OCI-M1 (cell line): ENCODE measurements around the gene SECTM1.

ENCODE experiments used
- DNase-seq: peaks from one replicate; lab custom pipeline; 2025; lab: John Stamatoyannopoulos, UW

SECTM1 gene

DNA sequence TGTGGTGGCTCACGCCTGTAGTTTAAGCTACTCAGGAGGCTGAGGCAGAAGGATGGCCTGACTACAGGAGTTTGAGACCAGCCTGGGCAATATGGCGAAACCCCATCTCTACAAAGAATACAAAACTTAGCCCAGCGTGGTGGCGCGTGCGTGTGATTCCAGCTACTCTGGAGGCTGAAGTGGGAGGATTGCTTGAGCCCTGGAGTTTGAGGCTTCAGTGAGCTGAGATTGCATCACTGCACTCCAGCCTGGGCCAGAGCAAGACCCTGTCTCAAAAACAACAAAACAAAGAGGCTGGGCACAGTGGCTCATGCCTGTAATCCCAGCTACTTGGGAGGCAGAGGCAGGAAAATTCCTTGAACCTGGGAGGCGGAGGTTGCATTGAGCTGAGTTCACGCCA lies 53.0 kb downstream of the SECTM1 start:
- DNase-seq = no peak

DNA sequence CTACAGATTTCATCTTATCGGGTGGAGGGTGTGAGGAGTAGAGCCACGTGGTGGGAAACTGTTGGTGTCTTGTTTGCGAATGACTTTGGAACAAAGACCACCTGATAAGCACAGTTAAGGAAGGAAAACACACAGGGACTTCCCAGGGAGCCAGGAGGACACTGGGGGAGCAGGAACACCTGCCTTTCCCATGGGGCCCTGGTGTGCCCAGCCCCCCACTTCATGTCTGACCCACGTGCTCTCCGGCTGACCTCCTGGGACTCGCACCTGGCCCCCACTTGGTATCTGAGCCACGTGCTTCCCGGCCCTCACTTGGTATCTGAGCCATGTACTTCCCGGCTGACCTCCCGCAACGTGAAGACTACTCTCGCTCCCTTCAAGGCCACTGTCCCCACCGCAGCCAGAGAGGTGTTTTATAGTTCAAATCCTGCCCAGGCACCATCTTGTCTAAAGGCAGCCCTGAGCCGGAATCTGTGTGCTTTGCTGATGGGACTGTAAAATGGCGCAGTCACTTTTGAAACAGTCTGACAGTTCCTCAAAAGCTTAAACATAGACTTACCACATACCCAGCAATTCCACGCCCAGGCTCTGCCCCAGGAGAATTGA lies 54.7 kb downstream of the SECTM1 start:
- no peak for DNase-seq

DNA sequence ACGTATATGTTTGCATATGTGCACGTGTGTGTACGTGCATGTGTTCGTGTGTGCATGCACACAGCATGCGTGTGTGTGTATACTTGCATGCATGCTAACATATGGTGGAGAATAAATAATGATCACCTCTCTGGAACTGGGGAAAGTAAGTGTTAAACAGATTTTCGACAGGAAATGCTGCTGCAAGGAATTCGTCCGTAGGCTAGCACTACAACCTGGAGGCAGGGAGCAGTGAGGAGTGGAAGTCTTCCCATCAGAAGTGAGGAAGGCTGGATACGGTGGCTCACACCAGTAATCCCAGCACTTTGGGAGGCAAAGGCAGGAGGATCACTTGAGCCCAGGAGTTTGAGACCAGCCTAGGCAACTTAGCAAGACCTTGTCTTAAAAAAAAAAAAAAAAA lies 55.3 kb downstream of the SECTM1 start:
- no peak for DNase-seq

DNA sequence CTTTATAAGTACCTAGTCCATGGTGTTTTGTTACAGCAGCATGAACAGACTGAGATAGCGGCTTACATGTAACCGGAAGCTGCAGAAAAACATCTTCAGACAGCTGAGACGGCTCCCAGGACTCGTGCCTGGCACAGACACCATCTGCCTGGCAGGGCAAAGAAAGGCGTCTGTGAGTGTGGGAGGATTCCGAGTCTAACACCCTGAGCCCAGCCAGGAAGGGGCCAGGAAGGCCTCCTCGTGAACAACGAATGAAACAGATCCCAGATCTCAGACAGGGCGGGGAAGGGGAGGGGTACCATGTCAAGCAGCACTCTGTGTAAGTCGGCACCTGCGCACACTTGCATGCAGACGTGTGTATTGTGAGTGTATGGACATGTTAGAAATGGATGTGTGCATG lies 55.7 kb downstream of the SECTM1 start:
- no peak for DNase-seq

GRCh38 chr17:82276938-82277337 lies 56.6 kb downstream of the SECTM1 start:
- DNase-seq = no peak

DNA sequence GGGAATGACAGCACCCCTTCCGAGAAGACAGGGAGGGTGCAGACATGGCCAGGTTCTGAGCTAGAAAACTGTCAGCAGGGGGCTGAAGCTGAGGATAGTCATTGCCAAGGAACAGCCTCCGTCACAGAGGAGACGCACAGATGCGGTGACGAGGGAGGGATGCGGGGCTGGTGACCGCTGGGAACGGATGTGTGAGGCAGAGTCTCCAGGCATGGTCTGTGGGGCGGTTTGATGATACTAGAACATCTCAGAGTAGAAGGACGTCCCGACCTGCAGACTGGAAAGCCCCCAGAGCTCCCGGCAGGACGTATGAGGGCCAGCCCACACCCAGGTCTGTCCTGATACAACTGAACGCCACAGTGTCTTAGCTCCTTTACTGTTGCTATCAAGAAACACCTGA lies 58.2 kb downstream of the SECTM1 start:
- no peak for DNase-seq

DNA sequence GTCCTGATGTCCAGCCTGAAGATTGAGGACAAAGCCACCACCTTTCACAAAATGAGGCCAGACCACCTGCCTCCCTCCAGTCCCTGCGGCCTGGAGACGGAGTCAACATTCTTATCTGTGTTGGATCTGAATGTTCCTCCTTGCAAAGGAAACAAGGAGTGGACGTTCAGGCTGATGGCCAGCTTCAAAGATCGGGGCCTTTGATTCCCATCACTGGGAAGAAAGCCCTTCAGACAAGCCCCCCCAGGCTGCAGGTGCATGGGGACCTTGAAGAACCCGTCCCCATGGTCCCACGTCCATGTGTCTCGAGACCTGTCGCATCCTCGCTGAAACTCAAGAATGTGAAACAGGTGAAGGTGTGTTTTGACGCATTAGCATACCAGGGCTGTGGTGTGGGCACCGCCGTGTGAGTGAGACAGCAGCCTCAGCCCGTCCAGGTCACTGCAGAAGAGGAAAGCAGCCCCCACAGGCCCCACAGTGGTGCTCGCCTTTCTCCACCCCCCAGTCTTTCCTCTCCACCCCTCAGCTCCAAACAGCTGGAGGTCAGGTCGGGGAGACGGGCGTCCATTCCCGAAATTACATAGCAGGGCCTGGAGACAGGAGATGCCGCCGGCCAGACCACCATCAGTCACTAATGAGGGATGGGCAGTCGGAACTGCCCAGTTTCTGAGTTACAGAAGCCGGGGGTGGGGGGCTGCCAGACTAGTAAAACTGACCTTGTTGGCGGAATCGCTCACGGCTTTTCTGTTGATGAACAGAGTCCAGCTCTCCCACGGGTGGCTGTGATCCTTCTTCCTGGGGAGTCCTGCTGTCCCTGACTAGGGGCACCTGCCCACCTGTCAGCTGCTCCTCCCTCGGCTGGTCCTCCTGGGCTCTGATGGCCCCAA lies 59.2 kb downstream of the SECTM1 start:
- DNase-seq = no peak

- DNase-seq = peak; percentile 89
Measured at GRCh38 chr17:82273327-82274133, 60.0 kb downstream of the SECTM1 start, which contains the start of gene CSNK1D. Gene CSNK1D, minus strand, starts transcription at chr17:82273700. Its CDS starts 319 bp downstream, at chr17:82273381.

- peak; percentile 60 for DNase-seq
Measured at GRCh38 chr17:82272495-82273326, 60.9 kb downstream of the SECTM1 start.

- DNase-seq = no peak
Measured at GRCh38 chr17:82271401-82271800, 62.2 kb downstream of the SECTM1 start.
